Neural progenitor cell (in vitro differentiated cells): ENCODE measurements around the gene CTDSPL2. TPM values are rescaled to one million over a fixed set of nuclear protein-coding genes. Genes with fewer than 3 reads are reported as not detected.

Experiments
- DNase-seq: peaks from one replicate; pipeline ENCODE4 v3.0.0-alpha.2; 2016; ENCODE audit warnings: low spot score
- H2AFZ ChIP-seq: fragments of 200-600 bp; sonication (generic); replicated peaks from 2 replicates; pipeline ENCODE4 v1.6.1; 2016; ENCODE audit warnings: antibody characterized with exemption
- H3F3A ChIP-seq: fragments of 200-600 bp; sonication (generic); 2 replicates; pipeline ENCODE4 v1.6.1; 2016; ENCODE audit warnings: antibody characterized with exemption, low read depth
- H3K27ac ChIP-seq: fragments of 200-600 bp; sonication (generic); 2 replicates; pipeline ENCODE4 v1.5.1; 2016; ENCODE audit warnings: mild to moderate bottlenecking
- H3K27me3 ChIP-seq: fragments of 200-600 bp; sonication (generic); 2 replicates; pipeline ENCODE4 v1.6.1; 2016; ENCODE audit warnings: mild to moderate bottlenecking, moderate library complexity
- H3K36me3 ChIP-seq: fragments of 200-600 bp; sonication (generic); 2 replicates; pipeline ENCODE4 v1.5.1; 2016
- H3K4me1 ChIP-seq: fragments of 200-600 bp; sonication (generic); 2 replicates; pipeline ENCODE4 v1.6.1; 2016; ENCODE audit warnings: mixed run types
- H3K4me2 ChIP-seq: fragments of 200-600 bp; sonication (generic); 2 replicates; pipeline ENCODE4 v1.6.1; 2016
- H3K4me3 ChIP-seq: fragments of 200-600 bp; sonication (generic); 2 replicates; pipeline ENCODE4 v1.5.1; 2016
- H3K79me2 ChIP-seq: fragments of 200-600 bp; sonication (generic); 2 replicates; pipeline ENCODE4 v1.6.1; 2016; ENCODE audit warnings: low read depth
- H3K9ac ChIP-seq: fragments of 200-600 bp; sonication (generic); 2 replicates; pipeline ENCODE4 v1.6.1; 2016
- H3K9me3 ChIP-seq: fragments of 200-600 bp; sonication (generic); 2 replicates; pipeline ENCODE4 v1.5.1; 2016; ENCODE audit warnings: low read depth
- H4K20me1 ChIP-seq: fragments of 200-600 bp; sonication (generic); 2 replicates; pipeline ENCODE4 v1.6.1; 2016; ENCODE audit warnings: low read depth
- H3K27ac Mint-ChIP-seq: 3 replicates; pipeline ENCODE4 v1.8.0; 2021; ENCODE audit warnings: mixed read lengths
- H3K27me3 Mint-ChIP-seq: 2 replicates; pipeline ENCODE4 v1.8.0; 2022; ENCODE audit warnings: low read depth, mild to moderate bottlenecking, inconsistent platforms, moderate library complexity, mixed read lengths; ENCODE audit not compliant: insufficient read depth
- H3K36me3 Mint-ChIP-seq: 3 replicates; pipeline ENCODE4 v1.8.0; 2021; ENCODE audit warnings: mixed read lengths
- H3K4me1 Mint-ChIP-seq: 3 replicates; pipeline ENCODE4 v1.8.0; 2021; ENCODE audit warnings: mixed read lengths
- H3K4me3 Mint-ChIP-seq: 3 replicates; pipeline ENCODE4 v1.8.0; 2021; ENCODE audit warnings: mild to moderate bottlenecking, moderate library complexity, mixed read lengths
- H3K9me3 Mint-ChIP-seq: 3 replicates; pipeline ENCODE4 v1.8.0; 2020; ENCODE audit warnings: mixed read lengths
- CTCF ChIP-seq: fragments of 200-600 bp; sonication (generic); IDR thresholded peaks from 2 replicates; pipeline ENCODE4 v1.5.1; 2017; ENCODE audit warnings: antibody characterized with exemption, mild to moderate bottlenecking
- EZH2 ChIP-seq: fragments of 200-600 bp; sonication (generic); IDR thresholded peaks from 2 replicates; pipeline ENCODE4 v1.6.1; 2017; ENCODE audit warnings: antibody characterized with exemption, mild to moderate bottlenecking, moderate library complexity
- EZH2phosphoT487 ChIP-seq: fragments of 200-600 bp; sonication (generic); IDR thresholded peaks from 2 replicates; pipeline ENCODE4 v1.6.1; 2017; ENCODE audit warnings: antibody characterized with exemption
- total RNA-seq: library from RNA; depleted of rRNA; stranded (reverse); fragments of >200 nt; gene quantifications from 2 replicates; pipeline ENCODE4 v1.2.3, GENCODE V29; 2015; ENCODE audit warnings: low replicate concordance

The CTDSPL2 gene
- total RNA-seq, 1 donor from 2014 or later, result 207 TPM

GRCh38 chr15:44468709-44469385 lies 41.4 kb downstream of the CTDSPL2 start:
- H3K9me3 ChIP-seq, result no peaks in the 10 kb centered on the region

GRCh38 chr15:44471885-44472455 lies 44.5 kb downstream of the CTDSPL2 start:
- Histone ChIP-seq H3K9ac (no peak overlapping the region), H3K27me3 (no peaks in the 10 kb centered on the region), H3K4me3 (no peak overlapping the region), H3K4me2 (no peak overlapping the region), H3K36me3 (peaks cover 21% of the 10 kb centered on the region), H3K4me1 (no peaks in the 10 kb centered on the region), H3K27ac (no peak overlapping the region), H3K79me2 (peaks cover 100% of the 10 kb centered on the region), H2AFZ (no peak overlapping the region), H4K20me1 (peaks cover 6% of the 10 kb centered on the region), H3F3A (no peaks in the 10 kb centered on the region), H3K9me3 (no peaks in the 10 kb centered on the region)
- Mint-ChIP-seq H3K27ac (no peak overlapping the region), H3K4me3 (no peak overlapping the region), H3K36me3 (peaks cover 37% of the 10 kb centered on the region), H3K4me1 (no peaks in the 10 kb centered on the region), H3K9me3 (peaks cover 10% of the 10 kb centered on the region), H3K27me3 (no peaks in the 10 kb centered on the region)
- TF ChIP-seq EZH2 (no peak), CTCF (no peak), EZH2phosphoT487 (no peak)
- no peak for DNase-seq

More at GRCh38 chr15:44468709-44469385, 41.4 kb downstream of the CTDSPL2 start:
- no peak for DNase-seq
- Histone ChIP-seq H3K9ac (no peak overlapping the region), H3K36me3 (peaks cover 25% of the 10 kb centered on the region), H3K27me3 (no peaks in the 10 kb centered on the region), H3K4me2 (no peak overlapping the region), H3K79me2 (peaks cover 99% of the 10 kb centered on the region), H2AFZ (no peak overlapping the region), H3K4me1 (no peaks in the 10 kb centered on the region), H3F3A (no peaks in the 10 kb centered on the region), H3K4me3 (no peak overlapping the region), H4K20me1 (peaks cover 7% of the 10 kb centered on the region), H3K27ac (no peak overlapping the region)
- Mint-ChIP-seq H3K4me3 (no peak overlapping the region), H3K27ac (no peak overlapping the region), H3K27me3 (no peaks in the 10 kb centered on the region), H3K9me3 (peaks cover 10% of the 10 kb centered on the region), H3K4me1 (no peaks in the 10 kb centered on the region), H3K36me3 (peaks cover 48% of the 10 kb centered on the region)
- TF ChIP-seq EZH2phosphoT487 (no peak), EZH2 (no peak), CTCF (no peak)

- peaks cover 50% of the 10 kb centered on the region for H4K20me1 ChIP-seq
- Mint-ChIP-seq H3K36me3 (peaks cover 3% of the 10 kb centered on the region), H3K4me3 (no peak overlapping the region), H3K27me3 (no peaks in the 10 kb centered on the region), H3K4me1 (no peaks in the 10 kb centered on the region), H3K9me3 (no peaks in the 10 kb centered on the region), H3K27ac (no peak overlapping the region)
- H3F3A ChIP-seq, result no peaks in the 10 kb centered on the region
- H3K4me3 ChIP-seq, result no peak overlapping the region
- no peaks in the 10 kb centered on the region for H3K27me3 ChIP-seq
- no peaks in the 10 kb centered on the region for H3K9me3 ChIP-seq
- DNase-seq, result no peak
- H3K27ac ChIP-seq, result no peak overlapping the region
- no peak overlapping the region for H3K4me2 ChIP-seq
- H3K79me2 ChIP-seq, result peaks cover 93% of the 10 kb centered on the region
- H3K4me1 ChIP-seq, result no peaks in the 10 kb centered on the region
- TF ChIP-seq CTCF (no peak), EZH2 (no peak), EZH2phosphoT487 (no peak)
- H2AFZ ChIP-seq, result no peak overlapping the region
- H3K36me3 ChIP-seq, result no peaks in the 10 kb centered on the region
- no peak overlapping the region for H3K9ac ChIP-seq
These were observed 51.9 kb downstream of the CTDSPL2 start for GRCh38 chr15:44479343-44479742.
